IMR-90 (cell line): ENCODE results near the gene AMN. TPM values are rescaled to one million over a fixed set of nuclear protein-coding genes. Genes with fewer than 3 reads are reported as not detected.

Source experiments
- ATAC-seq: fragments of 200-7000 bp; cut with Tn5 transposase; 2 replicates; pipeline ENCODE4 v1.9.1; 2020; ENCODE audit warnings: low read depth, mild to moderate bottlenecking, moderate library complexity
- BruUV-seq: library from RNA; stranded (reverse); fragments of 400-500 nt; replicated peaks from 2 replicates; lab custom pipeline; 2021; lab: Mats Ljungman, UMichigan
- CTCF ChIA-PET: fragments of 300-600 bp; formaldehyde crosslinking; extraction: SDS; loops from one replicate; lab custom pipeline; 2021; ENCODE audit warnings: antibody characterized with exemption; lab: Yijun Ruan, JAX
- POLR2A ChIA-PET: fragments of 300-600 bp; sonication (Branson Sonifier 250); formaldehyde crosslinking; loops from one replicate; lab custom pipeline; 2022; ENCODE audit warnings: antibody characterized with exemption; ENCODE audit not compliant: unreplicated experiment; lab: Charles Lee
- DNase-seq: peaks from one replicate; pipeline ENCODE4 v3.0.0; 2013
- H2AFZ ChIP-seq: replicated peaks from 2 replicates; pipeline ENCODE3; 2013; ENCODE audit warnings: low read length, mild to moderate bottlenecking; ENCODE audit not compliant: poor library complexity
- H2AK5ac ChIP-seq: 2 replicates; pipeline ENCODE4 v1.6.1; 2013; ENCODE audit warnings: low read depth, low read length, inconsistent platforms
- H2AK9ac ChIP-seq: replicated peaks from 2 replicates; pipeline ENCODE3; 2013; ENCODE audit warnings: mild to moderate bottlenecking, low read depth, low read length, moderate library complexity; ENCODE audit not compliant: poor library complexity
- H2BK120ac ChIP-seq: 2 replicates; pipeline ENCODE4 v1.6.1; 2013; ENCODE audit warnings: low read depth, low read length, inconsistent platforms
- H2BK15ac ChIP-seq: 3 replicates; pipeline ENCODE4 v1.6.1; 2013; ENCODE audit warnings: low read depth, low read length, inconsistent platforms
- H2BK20ac ChIP-seq: 2 replicates; pipeline ENCODE4 v1.6.1; 2013; ENCODE audit warnings: low read depth, mild to moderate bottlenecking, inconsistent platforms, low read length, moderate library complexity
- H2BK5ac ChIP-seq: 2 replicates; pipeline ENCODE4 v1.6.1; 2013; ENCODE audit warnings: mild to moderate bottlenecking, low read depth, low read length, inconsistent platforms; ENCODE audit not compliant: poor library complexity, severe bottlenecking
- H3K14ac ChIP-seq: replicated peaks from 2 replicates; pipeline ENCODE4 v1.6.1; 2013; ENCODE audit warnings: low read depth, low read length, inconsistent platforms
- H3K18ac ChIP-seq: 2 replicates; pipeline ENCODE4 v1.6.1; 2013; ENCODE audit warnings: low read depth, low read length, control low read depth
- H3K23ac ChIP-seq: 2 replicates; pipeline ENCODE4 v1.6.1; 2013; ENCODE audit warnings: low read depth, low read length, inconsistent platforms
- H3K27ac ChIP-seq: 2 replicates; pipeline ENCODE4 v1.5.1; 2013; ENCODE audit warnings: mild to moderate bottlenecking, control low read depth, low read length; ENCODE audit not compliant: insufficient read depth
- H3K27me3 ChIP-seq: 2 replicates; pipeline ENCODE4 v1.6.1; 2013; ENCODE audit warnings: low read length; ENCODE audit not compliant: control insufficient read depth, insufficient read depth
- H3K36me3 ChIP-seq: 2 replicates; pipeline ENCODE4 v1.6.1; 2013; ENCODE audit warnings: low read length, mixed read lengths; ENCODE audit not compliant: control insufficient read depth, insufficient read depth
- H3K4ac ChIP-seq: 2 replicates; pipeline ENCODE4 v1.6.1; 2013; ENCODE audit warnings: low read depth, low read length, inconsistent platforms
- H3K4me1 ChIP-seq: 2 replicates; pipeline ENCODE4 v1.6.1; 2013; ENCODE audit warnings: low read length, mixed read lengths; ENCODE audit not compliant: control insufficient read depth, insufficient read depth
- H3K4me2 ChIP-seq: 2 replicates; pipeline ENCODE4 v1.6.1; 2013; ENCODE audit warnings: low read depth, mild to moderate bottlenecking, control low read depth, low read length, moderate library complexity
- H3K4me3 ChIP-seq: 2 replicates; pipeline ENCODE4 v1.5.1; 2013; ENCODE audit warnings: low read depth, mild to moderate bottlenecking, control low read depth, low read length, moderate library complexity; ENCODE audit not compliant: insufficient read depth
- H3K56ac ChIP-seq: 2 replicates; pipeline ENCODE4 v1.6.1; 2013; ENCODE audit warnings: low read length, inconsistent platforms; ENCODE audit not compliant: insufficient read depth; ENCODE audit errors: extremely low read depth
- H3K79me1 ChIP-seq, 2 experiments: 2 replicates each; pipeline ENCODE4 v1.6.1; 2013; ENCODE audit warnings: low read length in 2 of 2, inconsistent platforms in 1 of 2, low read depth in 1 of 2
- H3K9ac ChIP-seq: 2 replicates; pipeline ENCODE4 v1.6.1; 2013; ENCODE audit warnings: low read depth, low read length, control low read depth
- H3K9me1 ChIP-seq: 2 replicates; pipeline ENCODE4 v1.6.1; 2013; ENCODE audit warnings: low read length, inconsistent platforms; ENCODE audit not compliant: insufficient read depth
- H3K9me3 ChIP-seq: 2 replicates; pipeline ENCODE4 v1.6.1; 2013; ENCODE audit warnings: low read length; ENCODE audit not compliant: control insufficient read depth, insufficient read depth
- H4K20me1 ChIP-seq: 2 replicates; pipeline ENCODE4 v1.6.1; 2013; ENCODE audit warnings: low read length, inconsistent platforms; ENCODE audit not compliant: insufficient read depth
- H4K5ac ChIP-seq: 2 replicates; pipeline ENCODE4 v1.6.1; 2013; ENCODE audit warnings: mild to moderate bottlenecking, low read depth, low read length, control low read depth
- H4K8ac ChIP-seq, 2 experiments: 2 replicates each; pipeline ENCODE4 v1.6.1; 2013; ENCODE audit warnings: low read depth in 2 of 2, low read length in 2 of 2, control low read depth in 1 of 2, inconsistent platforms in 1 of 2
- H4K91ac ChIP-seq: 2 replicates; pipeline ENCODE4 v1.6.1; 2013; ENCODE audit warnings: low read depth, low read length, inconsistent platforms; ENCODE audit not compliant: insufficient read depth
- BHLHE40 ChIP-seq: fragments of 150-350 bp; IDR thresholded peaks from 2 replicates; pipeline ENCODE4 v1.6.1; 2016; ENCODE audit warnings: mild to moderate bottlenecking, low read depth, low read length
- CEBPB ChIP-seq: IDR thresholded peaks from 2 replicates; pipeline ENCODE4 v1.6.1; 2012; ENCODE audit warnings: low read depth, low read length, improper control_type of control experiment
- CHD1 ChIP-seq: IDR thresholded peaks from 2 replicates; pipeline ENCODE4 v1.6.1; 2012; ENCODE audit warnings: low read depth, low read length, improper control_type of control experiment
- FOS ChIP-seq: fragments of 150-350 bp; IDR thresholded peaks from 2 replicates; pipeline ENCODE4 v1.6.1; 2016; ENCODE audit warnings: low read depth, low read length
- MAFK ChIP-seq: IDR thresholded peaks from 2 replicates; pipeline ENCODE4 v1.6.1; 2012; ENCODE audit warnings: low read depth, low read length, improper control_type of control experiment
- MAZ ChIP-seq: IDR thresholded peaks from 2 replicates; pipeline ENCODE4 v1.6.1; 2012; ENCODE audit warnings: low read depth, mild to moderate bottlenecking, low read length, improper control_type of control experiment, moderate library complexity, borderline replicate concordance
- MXI1 ChIP-seq: IDR thresholded peaks from 2 replicates; pipeline ENCODE4 v1.6.1; 2012; ENCODE audit warnings: low read depth, mild to moderate bottlenecking, low read length, moderate library complexity, borderline replicate concordance
- NFE2L2 ChIP-seq: fragments of 150-350 bp; IDR thresholded peaks from 2 replicates; pipeline ENCODE4 v1.6.1; 2016; ENCODE audit warnings: low read depth, mild to moderate bottlenecking, low read length
- POLR2A ChIP-seq: IDR thresholded peaks from 2 replicates; pipeline ENCODE4 v1.6.1; 2012; ENCODE audit warnings: mild to moderate bottlenecking, low read depth, low read length
- RAD21 ChIP-seq: IDR thresholded peaks from 2 replicates; pipeline ENCODE4 v1.6.1; 2012; ENCODE audit warnings: low read length, improper control_type of control experiment
- RCOR1 ChIP-seq: IDR thresholded peaks from 2 replicates; pipeline ENCODE4 v1.6.1; 2012; ENCODE audit warnings: mild to moderate bottlenecking, low read length, improper control_type of control experiment; ENCODE audit not compliant: insufficient replicate concordance
- RFX5 ChIP-seq: IDR thresholded peaks from 2 replicates; pipeline ENCODE4 v1.8.0; 2012; ENCODE audit warnings: low read depth, mild to moderate bottlenecking, low read length, moderate library complexity
- SMC3 ChIP-seq: fragments of 150-350 bp; IDR thresholded peaks from 2 replicates; pipeline ENCODE4 v1.6.1; 2016; ENCODE audit warnings: low read depth, mild to moderate bottlenecking, antibody characterized with exemption, low read length, moderate library complexity
- WGBS, 2 experiments: methylation state at CpG; one replicate each; pipeline versions ENCODE4 v1.1.5 to v1.1.7; 2013; ENCODE audit warnings: missing lambda C conversion rate in 2 of 2; ENCODE audit not compliant: insufficient read length in 1 of 2; ENCODE audit errors: extremely low coverage in 2 of 2; 5-methylcytosine and 5-hydroxymethylcytosine counted together
- dilution Hi-C: fragments of 300-500 bp; cut with HindIII; formaldehyde crosslinking; loops from one replicate; pipeline ENCODE4 v1.14.3; 2018; ENCODE audit warnings: low sequenced_read_pairs; ENCODE audit not compliant: unreplicated experiment
- in situ Hi-C: fragments of 300-500 bp; cut with MboI; formaldehyde crosslinking; loops from 3 replicates; pipeline ENCODE4 v1.14.3; 2019; ENCODE audit warnings: low sequenced_read_pairs, inconsistent platforms, mixed read lengths
- intact Hi-C: fragments of 100-400 bp; cut with micrococcal nuclease; formaldehyde crosslinking; loops from 2 replicates; pipeline ENCODE4 v1.10.0; 2022
- polyA plus RNA-seq, 3 experiments: library from polyadenylated mRNA; depleted of rRNA; stranded (reverse); fragments of >200 nt; gene quantifications; 2 replicates each; pipeline ENCODE4 v1.2.3, GENCODE V29; 2012; ENCODE audit warnings: low replicate concordance in 1 of 3
- total RNA-seq: library from RNA; depleted of rRNA; stranded (reverse); fragments of >200 nt; gene quantifications from 2 replicates; pipeline ENCODE4 v1.2.3, GENCODE V29; 2012
- TF ChIP-seq, protein P1 (sequence below): fragments of 150-350 bp; IDR thresholded peaks from 2 replicates; pipeline ENCODE4 v1.6.1; 2016; ENCODE audit warnings: low read depth, mild to moderate bottlenecking, low read length, moderate library complexity, borderline replicate concordance
- TF ChIP-seq, protein P2 (sequence below): conservative IDR thresholded peaks from 2 replicates; pipeline ENCODE4 v1.5.1; 2012; ENCODE audit warnings: mild to moderate bottlenecking, low read depth, low read length, improper control_type of control experiment
- TF ChIP-seq, protein P3 (sequence below): fragments of 150-350 bp; IDR thresholded peaks from 2 replicates; pipeline ENCODE4 v1.6.1; 2017; ENCODE audit warnings: mild to moderate bottlenecking, antibody characterized with exemption, low read length, low read depth

The AMN gene
- total and polyA plus RNA-seq, 2 of the 4 experiments (the other 2 are of a cell fraction): under 0.01 to 0.24 TPM

DNA sequence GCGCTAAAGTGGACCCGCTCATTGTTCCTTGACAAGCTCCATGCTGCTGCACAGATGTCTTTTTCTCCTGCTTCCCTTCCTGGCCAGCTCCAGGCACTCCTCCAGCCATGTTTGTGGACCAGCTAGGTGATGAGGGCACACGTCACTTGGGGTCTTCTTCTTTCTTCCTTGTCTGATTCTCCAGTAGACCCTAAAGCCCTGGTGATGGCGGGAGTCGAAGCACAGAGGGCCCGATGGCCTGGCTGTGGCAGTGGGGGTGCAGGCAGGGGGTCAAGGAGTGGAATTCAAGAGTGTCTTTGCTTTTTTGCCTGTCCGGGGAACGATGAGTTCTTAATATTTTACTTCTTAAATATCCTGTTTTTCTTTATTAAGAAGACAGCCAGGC, 23.0 kb upstream of the AMN start:
- no peak overlapping the region for H3K14ac ChIP-seq
- peaks cover 8% of the 10 kb centered on the region for H3K9me1 ChIP-seq
- no peak overlapping the region for H3K4me3 ChIP-seq
- no peak overlapping the region for H4K91ac ChIP-seq
- no peak overlapping the region for H2AFZ ChIP-seq
- no peak overlapping the region for H3K56ac ChIP-seq
- no peak overlapping the region for H2AK5ac ChIP-seq
- H3K27ac ChIP-seq: no peak overlapping the region
- H2BK120ac ChIP-seq: no peak overlapping the region
- ChIA-PET CTCF (no interaction called here), POLR2A (no interaction called here)
- H4K20me1 ChIP-seq: no peaks in the 10 kb centered on the region
- WGBS, 2 experiments: 93% methylated on average over 2 of the region's 8 CpGs; no CpG with 5 or more reads in 1 of the 2 experiments
- intact Hi-C loops (no loop called here), in situ Hi-C loops (loop anchor here (10.0 kb wide), 1 partner anchor 115 kb away; no protein-coding TSS in a partner anchor), dilution Hi-C loops (no loop called here)
- TF ChIP-seq, protein P1, sequence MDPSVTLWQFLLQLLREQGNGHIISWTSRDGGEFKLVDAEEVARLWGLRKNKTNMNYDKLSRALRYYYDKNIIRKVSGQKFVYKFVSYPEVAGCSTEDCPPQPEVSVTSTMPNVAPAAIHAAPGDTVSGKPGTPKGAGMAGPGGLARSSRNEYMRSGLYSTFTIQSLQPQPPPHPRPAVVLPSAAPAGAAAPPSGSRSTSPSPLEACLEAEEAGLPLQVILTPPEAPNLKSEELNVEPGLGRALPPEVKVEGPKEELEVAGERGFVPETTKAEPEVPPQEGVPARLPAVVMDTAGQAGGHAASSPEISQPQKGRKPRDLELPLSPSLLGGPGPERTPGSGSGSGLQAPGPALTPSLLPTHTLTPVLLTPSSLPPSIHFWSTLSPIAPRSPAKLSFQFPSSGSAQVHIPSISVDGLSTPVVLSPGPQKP: no peak
- TF ChIP-seq CEBPB (no peak), CHD1 (no peak), MXI1 (no peak), FOS (no peak), RFX5 (no peak), MAFK (no peak), MAZ (no peak), POLR2A (no peak), BHLHE40 (no peak), RAD21 (no peak), RCOR1 (no peak), NFE2L2 (no peak), SMC3 (no peak)
- TF ChIP-seq, protein P2, sequence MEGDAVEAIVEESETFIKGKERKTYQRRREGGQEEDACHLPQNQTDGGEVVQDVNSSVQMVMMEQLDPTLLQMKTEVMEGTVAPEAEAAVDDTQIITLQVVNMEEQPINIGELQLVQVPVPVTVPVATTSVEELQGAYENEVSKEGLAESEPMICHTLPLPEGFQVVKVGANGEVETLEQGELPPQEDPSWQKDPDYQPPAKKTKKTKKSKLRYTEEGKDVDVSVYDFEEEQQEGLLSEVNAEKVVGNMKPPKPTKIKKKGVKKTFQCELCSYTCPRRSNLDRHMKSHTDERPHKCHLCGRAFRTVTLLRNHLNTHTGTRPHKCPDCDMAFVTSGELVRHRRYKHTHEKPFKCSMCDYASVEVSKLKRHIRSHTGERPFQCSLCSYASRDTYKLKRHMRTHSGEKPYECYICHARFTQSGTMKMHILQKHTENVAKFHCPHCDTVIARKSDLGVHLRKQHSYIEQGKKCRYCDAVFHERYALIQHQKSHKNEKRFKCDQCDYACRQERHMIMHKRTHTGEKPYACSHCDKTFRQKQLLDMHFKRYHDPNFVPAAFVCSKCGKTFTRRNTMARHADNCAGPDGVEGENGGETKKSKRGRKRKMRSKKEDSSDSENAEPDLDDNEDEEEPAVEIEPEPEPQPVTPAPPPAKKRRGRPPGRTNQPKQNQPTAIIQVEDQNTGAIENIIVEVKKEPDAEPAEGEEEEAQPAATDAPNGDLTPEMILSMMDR: no peak
- TF ChIP-seq, protein P3, sequence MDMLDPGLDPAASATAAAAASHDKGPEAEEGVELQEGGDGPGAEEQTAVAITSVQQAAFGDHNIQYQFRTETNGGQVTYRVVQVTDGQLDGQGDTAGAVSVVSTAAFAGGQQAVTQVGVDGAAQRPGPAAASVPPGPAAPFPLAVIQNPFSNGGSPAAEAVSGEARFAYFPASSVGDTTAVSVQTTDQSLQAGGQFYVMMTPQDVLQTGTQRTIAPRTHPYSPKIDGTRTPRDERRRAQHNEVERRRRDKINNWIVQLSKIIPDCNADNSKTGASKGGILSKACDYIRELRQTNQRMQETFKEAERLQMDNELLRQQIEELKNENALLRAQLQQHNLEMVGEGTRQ: no peak
- no peak overlapping the region for H3K4ac ChIP-seq
- H3K79me1 ChIP-seq: peaks cover 0 to 5% of the 10 kb centered on the region in 2 experiments; a peak in 1 of 4 replicates
- DNase-seq (no peak), ATAC-seq (no peak)
- H3K9me3 ChIP-seq: no peaks in the 10 kb centered on the region
- no peak overlapping the region for H3K4me2 ChIP-seq
- no peaks in the 10 kb centered on the region for H3K27me3 ChIP-seq
- H3K23ac ChIP-seq: no peak overlapping the region
- H3K9ac ChIP-seq: no peak overlapping the region
- no peak overlapping the region for H2AK9ac ChIP-seq
- peaks cover 29% of the 10 kb centered on the region for H3K36me3 ChIP-seq
- H2BK15ac ChIP-seq: no peak overlapping the region
- BruUV-seq: no TSS peak
- no peak overlapping the region for H3K18ac ChIP-seq
- peaks cover 2% of the 10 kb centered on the region; the same call in 1 of the 2 replicates for H3K4me1 ChIP-seq
- H2BK5ac ChIP-seq: no peak overlapping the region
- no peak overlapping the region for H4K8ac ChIP-seq
- no peak overlapping the region for H4K5ac ChIP-seq
- H2BK20ac ChIP-seq: no peak overlapping the region
